NT2/D1 (cell line): Measurements from ENCODE around the gene THTPA.
"Not testable (repeated sequence)": the region's sequence is repeated elsewhere in the genome, so short reads cannot be mapped to it uniquely, and the experiment has no call there.

Experiments
- DNase-seq: peaks from one replicate; pipeline ENCODE4 v3.0.0-alpha.2; 2011; ENCODE audit warnings: low read depth, low spot score
- H3K27me3 ChIP-seq: 2 replicates; pipeline ENCODE4 v1.6.0; 2011; ENCODE audit warnings: mild to moderate bottlenecking; ENCODE audit not compliant: insufficient read length, insufficient read depth
- H3K36me3 ChIP-seq: 2 replicates; pipeline ENCODE4 v1.6.1; 2011; ENCODE audit warnings: mild to moderate bottlenecking, low read length, mixed read lengths; ENCODE audit not compliant: insufficient read depth, insufficient read length
- H3K4me1 ChIP-seq: 2 replicates; pipeline ENCODE4 v1.5.1; 2011; ENCODE audit not compliant: insufficient read depth, insufficient read length
- H3K4me3 ChIP-seq: 2 replicates; pipeline ENCODE4 v1.5.1; 2011; ENCODE audit warnings: low read depth; ENCODE audit not compliant: insufficient read length
- H3K9ac ChIP-seq: 2 replicates; pipeline ENCODE4 v1.6.0; 2011; ENCODE audit warnings: low read depth; ENCODE audit not compliant: insufficient read length
- H3K9me3 ChIP-seq: 2 replicates; pipeline ENCODE4 v1.5.1; 2011; ENCODE audit warnings: mild to moderate bottlenecking, low read length; ENCODE audit not compliant: insufficient read depth
- SUZ12 ChIP-seq: IDR thresholded peaks from 2 replicates; pipeline ENCODE4 v1.6.1; 2011; ENCODE audit not compliant: insufficient read length, insufficient read depth; ENCODE audit errors: extremely low read depth
- YY1 ChIP-seq: IDR thresholded peaks from 2 replicates; pipeline ENCODE4 v1.6.1; 2011; ENCODE audit not compliant: insufficient read length, insufficient read depth
- ZNF274 ChIP-seq: IDR thresholded peaks from 2 replicates; pipeline ENCODE4 v1.6.1; 2011; ENCODE audit warnings: mild to moderate bottlenecking, low read depth, low read length

The THTPA gene

DNA sequence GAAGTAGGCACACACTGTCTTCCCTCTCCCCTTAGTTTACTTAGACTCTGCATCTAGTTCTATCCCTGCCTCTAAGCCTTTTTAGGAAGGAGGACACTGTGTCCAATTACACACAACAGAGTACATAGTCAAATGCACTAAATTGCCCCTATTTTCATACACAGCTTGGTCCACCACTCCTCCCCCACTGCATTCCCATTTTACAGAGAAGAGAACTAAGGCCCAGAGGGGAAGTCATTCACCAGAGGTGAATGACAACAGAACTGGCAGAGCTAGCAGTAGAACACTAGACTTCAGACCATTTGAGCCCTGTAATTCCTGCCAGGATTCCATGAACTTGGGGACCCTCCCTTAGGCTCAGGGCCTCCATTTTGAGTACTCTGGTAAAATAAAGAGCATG, 23.7 kb downstream of the THTPA start:
- TF ChIP-seq SUZ12 (no peak), ZNF274 (no peak)
- Histone ChIP-seq H3K36me3 (no peaks in the 10 kb centered on the region), H3K4me3 (no peak overlapping the region), H3K27me3 (no peaks in the 10 kb centered on the region), H3K9me3 (no peaks in the 10 kb centered on the region; the same call in 1 of the 2 replicates), H3K4me1 (no peaks in the 10 kb centered on the region), H3K9ac (no peak overlapping the region)
- no peak for DNase-seq

GRCh38 chr14:23580152-23580926, 24.3 kb downstream of the THTPA start:
- H3K4me3 ChIP-seq: no peak overlapping the region
- no peaks in the 10 kb centered on the region for H3K4me1 ChIP-seq
- H3K9ac ChIP-seq: no peak overlapping the region
- DNase-seq: no peak
- TF ChIP-seq SUZ12: no peak
- no peak for TF ChIP-seq ZNF274
- no peak for TF ChIP-seq YY1
- no peaks in the 10 kb centered on the region for H3K27me3 ChIP-seq
- H3K36me3 ChIP-seq: no peaks in the 10 kb centered on the region
- H3K9me3 ChIP-seq: no peaks in the 10 kb centered on the region; the same call in 1 of the 2 replicates

GRCh38 chr14:23580948-23581281, 24.8 kb downstream of the THTPA start:
- H3K4me3 ChIP-seq: no peak overlapping the region
- no peak for DNase-seq
- H3K27me3 ChIP-seq: no peaks in the 10 kb centered on the region
- no peak overlapping the region for H3K9ac ChIP-seq
- H3K36me3 ChIP-seq: no peaks in the 10 kb centered on the region
- TF ChIP-seq ZNF274: no peak
- TF ChIP-seq SUZ12: no peak
- no peaks in the 10 kb centered on the region; the same call in 1 of the 2 replicates for H3K9me3 ChIP-seq
- H3K4me1 ChIP-seq: no peaks in the 10 kb centered on the region

- no peak overlapping the region for H3K4me3 ChIP-seq
- DNase-seq: no peak
- TF ChIP-seq YY1 (no peak), ZNF274 (no peak), SUZ12 (no peak)
Measured at GRCh38 chr14:23582906-23583760, 27.1 kb downstream of the THTPA start.

GRCh38 chr14:23583761-23584526, 27.9 kb downstream of the THTPA start:
- H3K9me3 ChIP-seq, DNase-seq, H3K36me3 ChIP-seq, H3K4me1 ChIP-seq, H3K9ac ChIP-seq, H3K4me3 ChIP-seq, H3K27me3 ChIP-seq: not testable (repeated sequence)

More at GRCh38 chr14:23582906-23583760, 27.1 kb downstream of the THTPA start:
- no peaks in the 10 kb centered on the region for H3K27me3 ChIP-seq
- H3K36me3 ChIP-seq: no peaks in the 10 kb centered on the region
- no peaks in the 10 kb centered on the region for H3K4me1 ChIP-seq
- H3K9me3 ChIP-seq: no peaks in the 10 kb centered on the region; the same call in 1 of the 2 replicates
- no peak overlapping the region for H3K9ac ChIP-seq

DNA sequence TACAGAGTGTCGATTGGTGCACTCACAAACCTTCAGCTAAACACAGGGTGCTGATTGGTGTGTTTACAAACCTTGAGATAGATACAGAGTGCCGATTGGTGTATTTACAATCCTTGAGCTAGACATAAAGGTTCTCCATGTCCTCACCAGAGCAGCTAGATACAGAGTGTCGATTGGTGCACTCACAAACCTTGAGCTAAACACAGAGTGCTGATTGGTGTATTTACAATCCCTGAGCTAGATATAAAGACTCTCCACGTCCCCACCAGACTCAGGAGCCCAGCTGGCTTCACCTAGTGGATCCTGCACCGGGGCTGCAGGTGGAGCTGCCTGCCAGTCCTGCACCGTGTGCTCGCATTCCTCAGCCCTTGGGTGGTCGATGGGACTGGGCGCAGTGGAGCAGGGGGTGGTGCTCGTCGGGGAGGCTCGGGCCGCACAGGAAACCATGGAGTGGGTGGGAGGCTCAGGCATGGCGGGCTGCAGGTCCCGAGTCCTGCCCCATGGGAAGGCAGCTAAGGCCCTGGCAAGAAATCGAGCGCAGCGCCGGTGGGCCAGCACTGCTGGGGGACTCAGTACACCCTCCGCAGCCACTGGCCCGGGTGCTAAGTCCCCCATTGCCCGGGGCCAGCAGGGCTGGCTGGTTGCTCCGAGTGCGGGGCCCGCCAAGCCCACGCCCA, 28.6 kb downstream of the THTPA start:
- not testable (repeated sequence) for H3K27me3 ChIP-seq, DNase-seq, H3K36me3 ChIP-seq, H3K4me3 ChIP-seq, H3K9ac ChIP-seq, H3K4me1 ChIP-seq, H3K9me3 ChIP-seq
